ENCODE data around the gene TMEM187.

DNA sequence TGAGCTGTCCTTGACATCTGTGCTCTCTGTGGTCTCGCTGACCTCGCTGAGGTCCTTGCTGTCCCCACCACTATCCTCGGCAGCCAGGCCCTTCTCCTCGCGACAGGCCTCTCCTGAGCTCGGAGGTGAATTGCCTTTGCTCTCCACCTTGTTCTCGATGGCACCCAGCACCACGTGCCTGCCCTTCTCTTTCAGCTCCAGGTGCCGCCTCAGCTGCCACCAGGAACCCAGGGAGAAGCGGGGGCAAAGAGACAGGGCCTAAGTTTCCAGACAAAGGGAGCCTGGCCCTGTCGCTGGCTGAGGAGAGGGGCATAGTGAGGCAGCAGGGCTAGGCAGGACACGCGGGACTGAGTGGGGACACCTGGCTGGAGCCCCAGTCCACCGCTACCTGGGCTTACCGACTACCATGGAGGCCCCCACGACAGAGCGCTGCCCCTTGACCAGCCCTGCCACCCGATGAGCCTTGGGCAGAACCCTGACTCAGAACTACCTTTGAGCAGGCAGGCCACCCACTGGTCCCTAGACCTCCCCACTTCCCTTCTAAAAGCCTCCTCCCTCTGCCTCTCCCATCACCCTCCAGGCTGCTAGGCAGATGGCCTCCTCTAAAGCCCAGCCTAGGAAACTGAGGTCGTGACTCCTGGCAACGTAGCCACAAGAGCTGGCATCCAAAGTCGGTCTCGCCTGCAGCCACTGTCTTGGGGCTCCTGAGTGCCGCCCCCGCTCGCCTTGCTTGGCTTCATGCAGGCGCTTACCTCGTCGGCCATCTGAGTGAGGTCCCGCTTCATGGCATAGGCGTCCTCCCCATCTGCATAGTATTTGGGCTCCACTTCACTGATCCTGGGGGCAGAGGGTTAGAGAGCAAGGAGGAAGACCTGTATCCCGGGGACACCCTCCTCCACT is 42.3 kb upstream of the TMEM187 start:
- TF ChIP-seq POLR2AphosphoS5 (IDR thresholded peaks at IDR 0.05) (no peak), POLR2A (IDR thresholded peaks at IDR 0.05) (no peak)
- TF ChIP-seq, protein P1, sequence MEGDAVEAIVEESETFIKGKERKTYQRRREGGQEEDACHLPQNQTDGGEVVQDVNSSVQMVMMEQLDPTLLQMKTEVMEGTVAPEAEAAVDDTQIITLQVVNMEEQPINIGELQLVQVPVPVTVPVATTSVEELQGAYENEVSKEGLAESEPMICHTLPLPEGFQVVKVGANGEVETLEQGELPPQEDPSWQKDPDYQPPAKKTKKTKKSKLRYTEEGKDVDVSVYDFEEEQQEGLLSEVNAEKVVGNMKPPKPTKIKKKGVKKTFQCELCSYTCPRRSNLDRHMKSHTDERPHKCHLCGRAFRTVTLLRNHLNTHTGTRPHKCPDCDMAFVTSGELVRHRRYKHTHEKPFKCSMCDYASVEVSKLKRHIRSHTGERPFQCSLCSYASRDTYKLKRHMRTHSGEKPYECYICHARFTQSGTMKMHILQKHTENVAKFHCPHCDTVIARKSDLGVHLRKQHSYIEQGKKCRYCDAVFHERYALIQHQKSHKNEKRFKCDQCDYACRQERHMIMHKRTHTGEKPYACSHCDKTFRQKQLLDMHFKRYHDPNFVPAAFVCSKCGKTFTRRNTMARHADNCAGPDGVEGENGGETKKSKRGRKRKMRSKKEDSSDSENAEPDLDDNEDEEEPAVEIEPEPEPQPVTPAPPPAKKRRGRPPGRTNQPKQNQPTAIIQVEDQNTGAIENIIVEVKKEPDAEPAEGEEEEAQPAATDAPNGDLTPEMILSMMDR (IDR thresholded peaks at IDR 0.05) = no peak

Measured in prostate gland (tissue), 2 donors.